ENCODE measurements around the gene CBFA2T3. TPM values are rescaled to one million over a fixed set of nuclear protein-coding genes. Genes with fewer than 3 reads are reported as not detected.

The CBFA2T3 gene
- total RNA-seq, 4 donors from 2014 or later: 0.95 to 7.3 (median 3.3) TPM

DNA sequence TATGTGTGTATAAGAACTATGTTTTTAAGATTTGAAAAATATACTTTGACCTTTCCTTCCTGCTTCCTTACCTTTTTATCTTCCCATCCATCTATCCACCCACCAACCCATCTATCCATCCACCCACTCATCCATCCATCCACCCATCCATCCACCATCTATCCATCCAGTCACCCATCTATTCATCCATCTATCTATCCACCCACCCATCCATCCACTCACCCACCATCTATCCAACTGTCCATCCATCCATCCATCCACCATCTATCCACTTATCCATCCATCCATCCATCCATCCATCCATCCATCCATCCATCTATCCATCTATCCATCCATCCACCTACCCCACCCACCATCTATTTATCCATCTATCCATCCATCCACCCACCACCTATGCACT is 12.4 kb downstream of the CBFA2T3 start:
- DNase-seq (no peak), ATAC-seq (no peak)
- in situ Hi-C loops (cut with MboI; ENCODE audit: low sequenced_read_pairs in 4 of 4) (no loop called here), intact Hi-C loops (cut with DNase I; ENCODE audit: low total_unique reads) (no loop called here)
- no peak for TF ChIP-seq POLR2A (IDR thresholded peaks at IDR 0.05)
- no peak for TF ChIP-seq CTCF (IDR thresholded peaks at IDR 0.05 in 4 of 5, conservative IDR thresholded peaks at IDR 0.05 in 1 of 5)
- Histone ChIP-seq H3K4me3 (no peak overlapping the region), H3K27me3 (peaks cover 11 to 24% (median 21%) of the 10 kb centered on the region in 3 donors), H3K9me3 (no peaks in the 10 kb centered on the region), H3K36me3 (no peaks in the 10 kb centered on the region), H3K4me1 (no peaks in the 10 kb centered on the region), H3K27ac (no peak overlapping the region)

- no peak for DNase-seq
- no peaks in the 10 kb centered on the region for H3K9me3 ChIP-seq
- no peak for ATAC-seq
- H3K4me1 ChIP-seq: no peaks in the 10 kb centered on the region
- H3K36me3 ChIP-seq: no peaks in the 10 kb centered on the region
- intact Hi-C loops (cut with DNase I; ENCODE audit: low total_unique reads) (no loop called here), in situ Hi-C loops (cut with MboI; ENCODE audit: low sequenced_read_pairs in 4 of 4) (no loop called here)
- H3K27me3 ChIP-seq: peaks cover 7 to 17% (median 17%) of the 10 kb centered on the region in 3 donors
- TF ChIP-seq POLR2A (IDR thresholded peaks at IDR 0.05): no peak
- TF ChIP-seq CTCF (IDR thresholded peaks at IDR 0.05 in 4 of 5, conservative IDR thresholded peaks at IDR 0.05 in 1 of 5): no peak
- H3K27ac ChIP-seq: no peak overlapping the region
- no peak overlapping the region for H3K4me3 ChIP-seq
Observed at GRCh38 chr16:88963583-88963982, 13.4 kb downstream of the CBFA2T3 start.

- DNase-seq (no peak), ATAC-seq (no peak)
- H3K36me3 ChIP-seq: no peaks in the 10 kb centered on the region
- TF ChIP-seq CTCF (IDR thresholded peaks at IDR 0.05 in 4 of 5, conservative IDR thresholded peaks at IDR 0.05 in 1 of 5): no peak
- TF ChIP-seq POLR2A (IDR thresholded peaks at IDR 0.05): no peak
- H3K27ac ChIP-seq: no peak overlapping the region
- intact Hi-C loops (cut with DNase I; ENCODE audit: low total_unique reads) (no loop called here), in situ Hi-C loops (cut with MboI; ENCODE audit: low sequenced_read_pairs in 4 of 4) (no loop called here)
- no peaks in the 10 kb centered on the region for H3K9me3 ChIP-seq
- peaks cover under 1 to 16% (median 10%) of the 10 kb centered on the region in 3 donors for H3K27me3 ChIP-seq
- no peaks in the 10 kb centered on the region for H3K4me1 ChIP-seq
- H3K4me3 ChIP-seq: no peak overlapping the region
Observed at GRCh38 chr16:88962478-88963152, 14.4 kb downstream of the CBFA2T3 start.

DNA sequence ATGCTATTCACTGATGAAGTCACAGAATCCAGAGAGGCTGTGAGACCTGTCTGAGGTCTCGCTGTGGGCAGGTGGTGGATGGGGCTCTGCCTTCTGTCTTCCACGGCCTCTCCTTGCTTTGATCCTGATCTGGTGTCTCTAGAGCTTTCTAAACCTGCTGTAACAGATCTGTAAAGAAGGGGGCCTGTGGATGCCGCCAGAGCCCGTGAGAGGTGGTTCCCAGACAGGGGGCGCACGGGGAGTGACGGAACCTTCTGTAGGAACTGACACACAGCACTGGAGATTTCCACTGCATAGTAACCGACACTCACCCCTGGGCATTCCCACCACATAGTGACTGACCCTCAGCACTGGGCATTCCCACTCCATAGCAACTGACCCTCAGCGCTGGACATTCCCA is 16.0 kb downstream of the CBFA2T3 start:
- no peak for DNase-seq
- Histone ChIP-seq H3K4me3 (no peak overlapping the region), H3K4me1 (no peaks in the 10 kb centered on the region), H3K9me3 (no peaks in the 10 kb centered on the region), H3K27ac (no peak overlapping the region), H3K27me3 (peaks cover 14 to 19% (median 16%) of the 10 kb centered on the region in 3 donors), H3K36me3 (no peaks in the 10 kb centered on the region)
- no peak for TF ChIP-seq POLR2A (IDR thresholded peaks at IDR 0.05)
- TF ChIP-seq CTCF (IDR thresholded peaks at IDR 0.05 in 4 of 5, conservative IDR thresholded peaks at IDR 0.05 in 1 of 5): no peak
- in situ Hi-C loops (cut with MboI; ENCODE audit: low sequenced_read_pairs in 4 of 4): no loop called here
- no peak for ATAC-seq
- intact Hi-C loops (cut with DNase I; ENCODE audit: low total_unique reads): no loop called here

DNA sequence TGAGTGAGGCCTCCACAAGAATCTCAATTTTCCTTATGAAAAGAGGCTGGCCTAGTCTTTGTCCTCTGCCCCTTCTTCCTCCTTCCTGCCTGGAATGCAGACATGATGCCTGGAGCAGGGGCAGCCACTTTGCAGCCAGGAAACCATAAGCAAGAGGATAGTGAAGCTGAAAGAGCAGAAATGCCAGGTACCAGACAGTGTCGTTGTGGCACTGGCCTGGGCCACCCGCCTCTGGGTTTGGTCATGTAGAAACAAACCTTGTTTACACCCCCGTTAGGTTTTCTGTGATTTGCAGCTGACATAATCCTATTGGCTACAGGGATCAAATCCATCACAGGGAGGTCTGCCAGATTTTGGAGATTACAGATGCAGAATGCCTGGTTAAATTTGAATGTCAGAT is 16.5 kb downstream of the CBFA2T3 start:
- H3K27me3 ChIP-seq: peaks cover 17 to 21% (median 19%) of the 10 kb centered on the region in 3 donors
- no peak overlapping the region for H3K4me3 ChIP-seq
- no peak for DNase-seq
- no peaks in the 10 kb centered on the region for H3K9me3 ChIP-seq
- no peaks in the 10 kb centered on the region for H3K36me3 ChIP-seq
- no peak for ATAC-seq
- H3K27ac ChIP-seq: no peak overlapping the region
- TF ChIP-seq POLR2A (IDR thresholded peaks at IDR 0.05) (no peak), CTCF (IDR thresholded peaks at IDR 0.05 in 4 of 5, conservative IDR thresholded peaks at IDR 0.05 in 1 of 5) (no peak)
- in situ Hi-C loops (cut with MboI; ENCODE audit: low sequenced_read_pairs in 4 of 4): no loop called here
- intact Hi-C loops (cut with DNase I; ENCODE audit: low total_unique reads): no loop called here
- H3K4me1 ChIP-seq: no peaks in the 10 kb centered on the region
